Glutamatergic neuron (in vitro differentiated cells): ENCODE data around the gene RANBP17. TPM values are rescaled to one million over a fixed set of nuclear protein-coding genes. Genes with fewer than 3 reads are reported as not detected.
A peak's percentile ranks its signal among the peaks of the same experiment; 100 is the strongest.
"Not testable (repeated sequence)": the region's sequence is repeated elsewhere in the genome, so short reads cannot be mapped to it uniquely, and the experiment has no call there.

Experiments used
- DNase-seq: peaks from one replicate; pipeline ENCODE4 v3.0.0; 2022
- H3K27ac Mint-ChIP-seq: one replicate; pipeline ENCODE4 v1.8.0; 2020; ENCODE audit warnings: mild to moderate bottlenecking, mixed read lengths, inconsistent platforms; ENCODE audit not compliant: unreplicated experiment
- H3K27me3 Mint-ChIP-seq: one replicate; pipeline ENCODE4 v1.8.0; 2020; ENCODE audit warnings: mild to moderate bottlenecking, moderate library complexity, mixed read lengths, inconsistent platforms; ENCODE audit not compliant: unreplicated experiment
- H3K36me3 Mint-ChIP-seq: one replicate; pipeline ENCODE4 v1.8.0; 2020; ENCODE audit warnings: mild to moderate bottlenecking, mixed read lengths, inconsistent platforms; ENCODE audit not compliant: unreplicated experiment
- H3K4me1 Mint-ChIP-seq: one replicate; pipeline ENCODE4 v1.8.0; 2020; ENCODE audit warnings: mild to moderate bottlenecking, low read depth, mixed read lengths, inconsistent platforms; ENCODE audit not compliant: unreplicated experiment
- H3K4me3 Mint-ChIP-seq: one replicate; pipeline ENCODE4 v1.8.0; 2020; ENCODE audit warnings: mild to moderate bottlenecking, mixed read lengths, inconsistent platforms; ENCODE audit not compliant: unreplicated experiment
- H3K9me3 Mint-ChIP-seq: one replicate; pipeline ENCODE4 v1.8.0; 2020; ENCODE audit warnings: mild to moderate bottlenecking, moderate library complexity, mixed read lengths, inconsistent platforms; ENCODE audit not compliant: unreplicated experiment
- CTCF ChIP-seq: fragments of 200-600 bp; sonication (generic); IDR thresholded peaks from one replicate; pipeline ENCODE4 v1.5.0; 2021; ENCODE audit not compliant: partially characterized antibody, unreplicated experiment
- total RNA-seq: library from RNA; stranded (reverse); fragmentation: NEBNext Ultra II Directional; extraction: Animal tissue kit (Norgen Biotek cat#: 25700); gene quantifications from one replicate; pipeline ENCODE4 v1.2.1, GENCODE V29; 2021; ENCODE audit not compliant: unreplicated experiment

The RANBP17 gene
- total RNA-seq, 1 donor from 2014 or later = 25.7 TPM

- Mint-ChIP-seq H3K27me3 (peaks cover 2% of the 10 kb centered on the region), H3K9me3 (no peaks in the 10 kb centered on the region), H3K4me3 (peak overlapping the region; percentile 78), H3K4me1 (peaks cover 29% of the 10 kb centered on the region), H3K36me3 (no peaks in the 10 kb centered on the region), H3K27ac (peak overlapping the region; percentile 90)
- TF ChIP-seq CTCF = no peak
- DNase-seq = no peak
Measured at GRCh38 chr5:171166766-171167165, 304.9 kb downstream of the RANBP17 start.

GRCh38 chr5:171168171-171168570 is 306.4 kb downstream of the RANBP17 start:
- Mint-ChIP-seq H3K4me1 (peaks cover 26% of the 10 kb centered on the region), H3K9me3 (no peaks in the 10 kb centered on the region), H3K27me3 (peaks cover 2% of the 10 kb centered on the region), H3K36me3 (no peaks in the 10 kb centered on the region), H3K4me3 (peak overlapping the region; percentile 5), H3K27ac (peak overlapping the region; percentile 49)
- no peak for DNase-seq
- TF ChIP-seq CTCF = no peak

- H3K4me3 Mint-ChIP-seq, H3K4me1 Mint-ChIP-seq, H3K36me3 Mint-ChIP-seq, H3K9me3 Mint-ChIP-seq, H3K27ac Mint-ChIP-seq, H3K27me3 Mint-ChIP-seq, DNase-seq: not testable (repeated sequence)
Measured at GRCh38 chr5:171174960-171175359, 313.1 kb downstream of the RANBP17 start.

GRCh38 chr5:171175746-171176145 is 313.9 kb downstream of the RANBP17 start:
- TF ChIP-seq CTCF = no peak
- no peak overlapping the region for H3K4me3 Mint-ChIP-seq
- no peak for DNase-seq
- H3K4me1 Mint-ChIP-seq = peaks cover 6% of the 10 kb centered on the region
- H3K27ac Mint-ChIP-seq = no peak overlapping the region
- no peaks in the 10 kb centered on the region for H3K36me3 Mint-ChIP-seq
- H3K9me3 Mint-ChIP-seq = no peaks in the 10 kb centered on the region
- H3K27me3 Mint-ChIP-seq = no peaks in the 10 kb centered on the region

GRCh38 chr5:171178190-171178589 is 316.4 kb downstream of the RANBP17 start:
- H3K36me3 Mint-ChIP-seq, H3K4me1 Mint-ChIP-seq, H3K27ac Mint-ChIP-seq, DNase-seq, H3K4me3 Mint-ChIP-seq, H3K27me3 Mint-ChIP-seq, H3K9me3 Mint-ChIP-seq: not testable (repeated sequence)

GRCh38 chr5:171188016-171188415 is 326.2 kb downstream of the RANBP17 start:
- H3K4me1 Mint-ChIP-seq = peaks cover 3% of the 10 kb centered on the region
- H3K27me3 Mint-ChIP-seq = no peaks in the 10 kb centered on the region
- no peak overlapping the region for H3K27ac Mint-ChIP-seq
- no peak for DNase-seq
- no peaks in the 10 kb centered on the region for H3K36me3 Mint-ChIP-seq
- no peak for TF ChIP-seq CTCF
- H3K9me3 Mint-ChIP-seq = no peaks in the 10 kb centered on the region
- H3K4me3 Mint-ChIP-seq = no peak overlapping the region
